Anterior cingulate cortex (tissue), 58 donors: ENCODE results near the gene AMOTL2.

ENCODE experiments used
- DNase-seq, 58 donors: peaks; one replicate each; lab custom pipeline; 2025; lab: John Stamatoyannopoulos, UW

AMOTL2 gene

DNA sequence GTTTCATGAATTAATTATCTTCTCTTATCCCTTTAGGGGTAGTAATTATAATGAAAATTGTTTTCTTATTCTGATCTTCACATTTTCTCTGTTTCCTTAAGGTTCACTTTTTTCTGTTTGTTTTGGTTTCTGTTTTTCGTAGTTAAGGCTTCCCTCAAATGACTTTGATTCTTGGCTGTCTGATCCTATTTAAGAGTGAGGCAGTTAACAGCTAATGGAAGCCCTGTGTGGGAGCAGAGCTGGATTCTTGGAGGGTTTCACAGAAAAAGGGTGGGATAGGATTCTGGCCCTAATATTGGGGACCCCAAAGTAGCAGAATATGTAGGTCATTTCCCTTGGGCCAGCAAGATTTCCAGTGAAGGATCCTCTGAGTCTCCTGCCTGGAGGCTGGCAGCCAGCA lies 6.8 kb upstream of the AMOTL2 start:
- no peak for DNase-seq

GRCh38 chr3:134380249-134380648 lies 6.0 kb upstream of the AMOTL2 start:
- DNase-seq, result no peak

DNA sequence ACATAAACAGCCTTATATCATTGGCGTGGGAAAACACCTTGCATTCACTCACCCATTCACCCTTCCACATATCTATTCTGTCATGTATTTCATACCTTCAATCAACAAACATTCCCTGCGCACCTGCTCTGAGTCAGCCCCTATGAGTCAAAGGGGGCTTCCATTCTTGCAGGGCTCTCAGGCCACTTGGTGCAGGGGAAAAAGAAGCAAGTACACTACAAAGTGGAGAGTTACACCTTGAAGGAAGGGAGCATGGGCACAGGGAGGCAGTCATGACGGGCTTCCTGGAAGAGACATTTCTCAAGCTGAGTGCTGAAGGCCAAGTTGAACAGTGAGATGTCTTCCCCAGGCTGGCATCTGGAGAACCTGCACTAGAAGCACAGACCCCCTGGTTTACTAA lies 4.6 kb upstream of the AMOTL2 start:
- no peak for DNase-seq

DNA sequence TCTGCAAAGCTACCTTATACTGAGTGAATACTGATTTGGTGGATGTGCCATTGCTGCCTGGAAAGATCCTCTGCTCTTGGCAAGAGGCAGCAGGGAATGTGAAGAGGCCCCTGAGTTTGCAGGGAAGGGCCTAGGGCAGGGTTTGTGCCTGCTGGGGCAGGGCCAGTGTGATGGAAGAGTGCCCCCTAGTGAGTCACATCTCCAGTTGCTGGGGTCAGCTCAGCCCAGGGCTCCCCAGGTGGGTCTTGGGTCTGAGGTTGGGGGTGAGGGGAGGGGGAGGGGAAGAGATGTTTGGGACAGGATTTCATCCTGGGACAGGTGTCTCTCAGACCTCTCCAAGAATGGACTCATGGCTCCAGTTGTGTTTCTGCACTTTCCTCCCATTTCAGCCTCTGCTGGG lies 4.1 kb upstream of the AMOTL2 start:
- peak in 10 of 58 donors; percentile 21 to 54 (median 33) for DNase-seq

DNA sequence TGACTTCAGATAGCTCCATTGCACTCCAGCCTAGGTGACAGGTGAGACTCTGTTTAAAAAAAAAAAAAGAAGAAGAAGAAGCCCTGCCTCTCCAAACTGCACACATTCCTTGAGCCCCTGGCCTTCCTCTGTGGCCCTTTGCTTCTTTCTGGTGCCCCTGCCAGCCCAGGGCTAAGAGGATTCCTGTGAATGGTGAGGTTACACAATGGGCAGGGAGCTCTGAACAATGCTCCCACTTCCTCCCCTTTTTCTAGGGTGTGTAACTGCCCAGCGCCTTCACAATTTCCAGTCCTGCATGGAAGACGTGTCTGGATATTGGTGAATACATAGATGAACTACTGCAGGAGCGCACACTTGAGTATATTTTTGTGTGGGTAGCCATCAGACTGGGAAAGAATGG lies 3.6 kb upstream of the AMOTL2 start:
- DNase-seq, result no peak

DNA sequence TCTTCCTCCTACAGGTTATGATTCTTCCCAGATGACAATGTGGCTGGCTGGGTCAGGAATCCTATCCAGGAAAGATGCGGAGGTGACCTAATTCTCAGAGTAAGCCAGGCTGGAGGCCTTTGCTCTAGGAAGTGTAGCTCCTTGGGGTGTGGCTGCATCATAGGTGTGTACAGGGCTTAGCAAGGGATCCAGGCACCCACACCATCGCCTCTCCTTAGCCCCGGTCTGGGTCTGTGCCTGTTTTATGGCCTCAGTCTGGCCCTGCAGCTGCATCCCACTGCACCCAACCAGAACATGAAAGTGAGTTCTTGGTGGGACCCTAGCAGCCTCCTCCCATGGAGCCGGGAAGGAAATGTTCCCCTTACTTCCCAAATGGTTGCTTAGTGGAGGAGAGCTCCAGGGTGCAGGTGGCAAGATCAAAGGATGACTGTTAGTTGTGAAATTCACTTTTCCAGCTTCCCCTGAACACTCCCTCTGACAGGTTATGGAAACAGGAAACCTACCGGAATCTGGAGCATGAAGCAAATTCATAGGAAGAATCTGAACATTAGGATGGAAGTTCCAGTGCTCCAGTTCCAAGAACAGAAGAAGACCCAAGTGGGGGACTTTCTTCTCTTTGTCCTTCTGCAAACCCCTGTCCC lies 2.7 kb upstream of the AMOTL2 start:
- DNase-seq, result no peak

DNA sequence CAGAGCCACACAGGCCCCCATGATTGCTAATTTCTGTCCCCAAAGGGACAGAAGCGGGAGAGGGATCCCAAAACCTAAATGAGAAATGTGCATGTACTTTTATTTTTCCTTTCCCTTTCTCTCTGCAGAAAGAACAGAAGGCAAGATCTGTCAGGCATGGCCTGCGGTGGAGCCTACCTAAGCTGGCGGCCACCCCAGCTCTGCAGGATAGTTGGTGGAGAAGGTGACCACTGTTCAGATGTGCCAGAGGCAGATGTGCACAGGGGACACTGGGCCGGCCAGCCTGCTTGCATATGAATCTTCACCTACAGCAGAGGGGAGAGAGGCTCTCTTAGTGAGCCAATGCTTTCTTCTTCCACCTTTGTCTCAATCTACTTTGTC lies 2.1 kb upstream of the AMOTL2 start:
- no peak for DNase-seq

- no peak for DNase-seq
These were observed 1.5 kb upstream of the AMOTL2 start for GRCh38 chr3:134375582-134376384.

DNA sequence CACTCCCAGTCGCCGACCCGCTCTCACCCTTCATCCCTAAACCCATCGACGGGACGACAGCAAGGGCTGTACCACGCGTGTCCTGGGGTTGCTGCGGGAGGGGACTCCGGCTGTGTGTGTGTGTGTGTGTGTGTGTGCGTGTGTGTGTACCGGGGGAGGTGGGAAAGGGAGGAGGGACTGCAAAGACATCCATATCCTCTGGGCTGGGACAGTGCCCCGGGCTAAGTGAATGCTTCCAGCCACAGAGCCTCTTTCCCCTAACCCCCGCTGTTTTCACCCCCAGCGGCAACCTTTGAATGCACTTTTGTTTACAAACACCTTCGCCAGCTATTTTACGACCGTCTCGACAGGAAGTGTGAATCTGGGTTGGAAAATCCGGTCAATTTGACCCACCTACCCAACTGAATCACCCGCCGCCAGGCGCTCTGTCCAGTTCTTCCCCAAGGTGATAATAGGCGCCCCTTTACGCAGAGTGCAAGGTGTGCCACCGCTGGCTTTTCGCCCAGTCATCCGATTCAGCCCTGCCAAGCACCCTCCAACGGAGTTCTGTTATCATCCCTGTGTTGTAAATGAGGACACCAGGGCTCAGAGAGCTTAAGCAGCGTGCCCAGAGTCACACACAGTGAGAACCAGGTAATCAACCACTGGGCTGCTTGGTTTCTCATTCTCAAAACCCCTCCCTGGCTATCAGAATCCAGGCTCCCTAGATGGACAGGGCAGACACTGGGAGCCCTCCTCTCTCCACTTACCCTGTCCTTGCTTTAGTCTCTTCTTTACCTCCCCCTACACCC lies 739 bp upstream of the AMOTL2 start:
- DNase-seq, result peak in 6 of 58 donors; percentile 57 to 83 (median 67)

GRCh38 chr3:134373271-134374104 lies 759 bp downstream of the AMOTL2 start:
- peak in 54 of 58 donors; percentile 17 to 88 (median 74) for DNase-seq

DNA sequence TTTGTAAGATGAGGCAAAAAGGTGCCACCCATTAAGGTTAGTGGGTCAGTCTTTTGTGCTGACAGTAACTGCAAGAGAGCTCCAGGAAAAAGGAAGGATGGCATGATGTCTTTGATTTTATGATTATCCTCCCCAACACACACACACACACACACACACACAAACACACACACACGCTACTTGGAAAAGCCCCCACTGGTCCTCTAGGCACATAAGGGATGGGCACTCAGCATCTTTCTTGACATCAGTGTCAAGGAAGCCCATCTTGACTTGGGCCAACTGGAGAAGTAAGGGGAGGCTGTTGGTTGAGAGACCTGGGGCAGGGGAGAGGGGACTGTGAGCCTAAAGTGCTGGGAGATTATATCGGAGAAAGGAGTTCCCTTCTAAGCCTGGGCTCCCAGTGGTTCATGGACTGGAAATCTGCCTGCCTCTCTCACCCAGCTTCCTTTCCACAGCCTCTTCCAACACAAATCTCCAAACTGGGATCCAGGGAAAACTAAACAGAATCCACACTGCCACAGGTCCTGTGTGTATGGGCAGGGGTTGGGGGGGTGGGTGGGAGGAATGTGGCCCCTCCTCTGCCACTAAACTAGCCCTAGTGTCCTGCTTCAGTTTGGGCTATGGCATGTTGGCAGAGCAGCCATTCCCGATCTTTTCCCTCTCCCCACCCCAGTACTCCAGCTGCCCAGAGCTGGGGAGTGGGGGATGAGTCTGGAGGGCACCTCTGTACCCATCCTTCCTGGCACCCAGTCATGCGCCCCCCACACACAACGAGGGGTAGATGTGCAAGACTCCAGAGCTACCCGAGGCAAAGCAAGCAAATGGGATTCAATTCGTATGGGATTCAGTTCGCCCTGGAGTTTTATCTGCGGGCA lies 1.6 kb downstream of the AMOTL2 start:
- DNase-seq, result peak in 3 of 58 donors; percentile 39 to 50 (median 43)

DNA sequence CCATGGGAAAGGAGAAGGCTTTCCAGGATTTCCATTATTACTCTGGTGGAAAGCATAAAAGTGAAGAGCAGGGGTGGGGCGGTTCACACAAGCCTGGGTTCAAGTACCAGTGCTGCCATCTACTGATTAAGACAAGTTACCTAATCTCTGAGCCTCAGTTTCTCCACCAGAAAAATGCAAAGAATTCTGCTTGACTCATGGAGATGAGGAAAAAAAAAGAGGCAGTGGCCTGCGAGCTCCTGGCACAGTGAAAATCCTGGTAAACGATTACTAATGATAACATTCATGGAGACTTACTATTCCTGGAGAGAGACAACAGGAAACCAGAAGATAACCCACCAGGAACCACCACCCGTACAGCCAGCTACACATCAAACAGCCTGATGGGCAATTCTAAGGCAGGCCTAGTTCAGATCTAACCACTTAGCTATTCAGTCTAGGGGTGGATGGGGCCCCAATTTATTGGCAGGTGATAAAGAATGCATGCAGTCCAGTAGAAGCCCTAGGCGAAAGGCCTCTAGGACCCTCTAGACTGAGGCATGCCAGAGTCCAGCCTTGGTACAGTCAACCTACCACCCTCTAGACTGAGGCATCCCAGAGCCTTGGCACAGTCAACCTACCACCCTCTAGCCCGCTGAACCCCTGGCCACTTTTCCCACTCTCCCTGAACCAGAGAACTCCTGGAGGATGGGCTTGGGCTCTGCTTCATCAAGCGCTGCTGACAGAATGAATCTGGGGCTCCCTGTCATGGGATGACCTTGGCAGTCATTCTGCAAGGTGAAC lies 2.5 kb downstream of the AMOTL2 start:
- no peak for DNase-seq

DNA sequence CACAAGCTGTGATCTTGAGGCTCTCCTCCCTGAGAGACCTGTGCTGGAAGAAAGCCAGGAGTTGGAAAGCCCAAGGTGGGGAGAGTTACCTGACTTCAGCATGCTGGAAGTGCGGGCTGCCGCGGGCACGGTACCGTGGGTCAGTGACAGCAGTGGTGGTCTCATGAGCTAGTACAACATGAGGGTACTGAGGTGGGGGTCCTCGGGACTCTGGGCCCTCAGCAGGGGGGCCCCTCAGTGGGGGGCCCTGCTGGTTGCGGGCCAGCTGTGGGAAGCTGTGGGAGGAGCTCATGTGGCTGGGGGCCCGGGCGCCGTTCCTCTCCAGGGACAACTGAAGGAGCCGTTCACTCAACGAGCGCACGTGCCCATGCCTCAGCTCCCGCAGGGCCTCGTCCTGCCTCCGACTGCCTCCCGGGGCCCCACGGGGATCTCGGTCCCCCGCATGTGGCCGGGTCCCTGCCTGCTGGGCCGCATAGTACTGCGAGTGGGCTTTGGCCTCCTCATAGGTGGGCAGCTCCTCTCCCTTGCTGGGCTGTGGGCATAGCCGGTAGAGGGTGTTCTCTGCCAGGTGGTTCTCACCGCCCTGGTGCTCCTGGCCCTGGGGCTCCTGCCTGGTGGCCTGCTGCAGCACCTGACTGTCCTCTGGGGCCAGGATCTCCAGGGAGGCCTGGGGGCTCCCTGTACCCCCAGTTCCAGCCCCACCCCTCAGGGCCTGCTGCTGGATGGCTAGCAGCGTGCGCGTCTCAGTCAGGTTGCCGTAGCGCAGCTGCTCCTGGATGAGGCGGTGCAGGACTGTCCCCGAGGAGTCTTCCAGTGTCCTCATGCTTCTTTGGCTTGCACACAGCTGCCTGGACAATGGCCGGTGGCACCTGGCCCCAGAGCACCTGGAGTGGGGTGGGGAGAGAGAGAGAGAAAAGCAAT lies 3.4 kb downstream of the AMOTL2 start:
- no peak for DNase-seq

GRCh38 chr3:134369861-134370596 lies 4.2 kb downstream of the AMOTL2 start:
- DNase-seq, result no peak

GRCh38 chr3:134369231-134369741 lies 5.0 kb downstream of the AMOTL2 start:
- no peak for DNase-seq

DNA sequence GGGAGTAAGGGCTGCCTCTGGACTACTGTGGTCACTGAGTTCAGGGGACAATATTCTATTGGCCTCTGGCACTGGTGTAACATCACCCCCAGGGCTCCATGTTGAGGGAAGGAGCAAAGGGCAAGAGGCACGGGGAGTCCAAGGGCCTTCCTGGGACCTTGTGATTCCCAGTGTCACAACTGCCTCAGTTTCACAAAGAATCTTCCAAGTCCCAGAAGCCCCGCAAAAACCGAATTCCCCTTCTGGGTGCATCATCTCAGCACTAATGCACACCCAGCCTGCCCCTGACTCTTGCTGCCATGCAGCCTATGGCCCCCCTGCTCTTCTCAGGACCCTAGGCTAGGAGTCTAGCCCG lies 5.5 kb downstream of the AMOTL2 start:
- DNase-seq, result no peak
